Osteocyte (in vitro differentiated cells): ENCODE results near the gene ZNF513. TPM values are rescaled to one million over a fixed set of nuclear protein-coding genes. Genes with fewer than 3 reads are reported as not detected.
"Not testable (repeated sequence)": the region's sequence is repeated elsewhere in the genome, so short reads cannot be mapped to it uniquely, and the experiment has no call there.

Source experiments
- DNase-seq: peaks from one replicate; pipeline ENCODE4 v3.0.0; 2021; ENCODE audit warnings: mixed read lengths; ENCODE audit not compliant: unreplicated experiment; ENCODE audit errors: extremely low spot score
- H3K27ac Mint-ChIP-seq: one replicate; pipeline ENCODE4 v1.8.0; 2021; ENCODE audit warnings: mild to moderate bottlenecking, mixed read lengths; ENCODE audit not compliant: unreplicated experiment
- H3K27me3 Mint-ChIP-seq: one replicate; pipeline ENCODE4 v1.8.0; 2021; ENCODE audit warnings: mixed read lengths; ENCODE audit not compliant: unreplicated experiment
- H3K36me3 Mint-ChIP-seq: one replicate; pipeline ENCODE4 v1.8.0; 2021; ENCODE audit warnings: mixed read lengths; ENCODE audit not compliant: unreplicated experiment
- H3K4me1 Mint-ChIP-seq: one replicate; pipeline ENCODE4 v1.8.0; 2021; ENCODE audit warnings: mixed read lengths; ENCODE audit not compliant: unreplicated experiment
- H3K4me3 Mint-ChIP-seq: one replicate; pipeline ENCODE4 v1.8.0; 2021; ENCODE audit warnings: mild to moderate bottlenecking, moderate library complexity, mixed read lengths; ENCODE audit not compliant: unreplicated experiment
- H3K9me3 Mint-ChIP-seq: one replicate; pipeline ENCODE4 v1.8.0; 2021; ENCODE audit warnings: mixed read lengths; ENCODE audit not compliant: unreplicated experiment
- long read RNA-seq: library from polyadenylated mRNA; unstranded; transcript quantifications from one replicate; pipeline ENCODE4 v2.0.0, GENCODE V29; 2021
- total RNA-seq: library from RNA; stranded (reverse); gene quantifications from 2 replicates; pipeline ENCODE4 v1.2.1, GENCODE V29; 2021
- TF ChIP-seq, protein P1 (sequence below): fragments of 200-600 bp; sonication (generic); IDR thresholded peaks from 2 replicates; pipeline ENCODE4 v1.5.0; 2021; ENCODE audit warnings: antibody characterized with exemption, mild to moderate bottlenecking, moderate library complexity

ZNF513 gene
- 15.7 and 19.1 TPM in 2 replicates for total RNA-seq
- long read RNA-seq: 0 reads

DNA sequence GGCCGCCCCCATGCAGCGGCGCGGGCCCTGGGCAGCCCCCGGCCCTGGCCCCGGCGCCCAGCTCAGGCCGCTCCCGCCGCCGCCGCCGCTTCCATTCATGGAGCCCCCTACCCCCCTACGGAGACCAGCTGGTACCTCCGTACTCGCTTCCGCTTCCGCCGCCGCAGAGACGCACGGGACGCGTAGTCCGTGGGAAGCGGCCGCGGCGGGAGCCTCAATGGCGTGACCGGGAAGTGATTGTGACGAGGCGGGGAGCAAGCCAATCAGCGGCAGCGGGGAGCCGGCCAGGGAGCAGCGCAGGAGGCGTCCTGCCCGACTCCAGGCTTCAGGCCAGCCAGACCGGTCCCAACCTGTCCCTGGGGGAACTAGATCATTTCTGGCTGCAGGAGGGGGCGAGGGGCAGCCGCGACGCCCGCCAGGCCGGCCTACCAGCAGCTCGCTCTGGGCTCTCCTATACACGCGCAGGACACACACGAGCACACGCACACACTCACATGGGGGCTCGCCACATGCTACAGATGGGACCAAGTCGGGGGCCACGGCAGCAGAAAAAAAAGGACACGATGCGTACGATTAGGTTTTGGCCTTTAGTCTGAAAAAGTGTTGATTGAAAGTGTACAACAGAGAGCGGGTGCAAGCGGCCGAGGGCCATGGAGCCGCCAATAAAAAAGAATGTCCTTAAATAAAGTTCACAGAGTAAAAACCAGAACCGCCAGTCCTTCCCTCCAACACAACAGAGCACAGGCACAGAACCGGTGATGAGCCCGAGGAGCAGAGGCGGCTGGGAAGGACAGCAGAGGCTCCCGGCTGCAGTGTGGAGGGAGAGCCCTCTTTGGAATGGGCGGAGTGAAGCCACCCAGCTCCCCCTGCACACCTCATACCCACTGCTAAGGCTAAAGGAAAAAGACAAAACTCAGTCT lies at the start of gene ZNF513:
ZNF513 (minus strand) TSS at position 109 of the 920 bp plus-strand sequence. CDS start 208 bp downstream, outside the sequence.
- no peaks in the 10 kb centered on the region for H3K27me3 Mint-ChIP-seq
- peaks cover 16% of the 10 kb centered on the region for H3K36me3 Mint-ChIP-seq
- peak; percentile 97 for DNase-seq
- TF ChIP-seq, protein P1, sequence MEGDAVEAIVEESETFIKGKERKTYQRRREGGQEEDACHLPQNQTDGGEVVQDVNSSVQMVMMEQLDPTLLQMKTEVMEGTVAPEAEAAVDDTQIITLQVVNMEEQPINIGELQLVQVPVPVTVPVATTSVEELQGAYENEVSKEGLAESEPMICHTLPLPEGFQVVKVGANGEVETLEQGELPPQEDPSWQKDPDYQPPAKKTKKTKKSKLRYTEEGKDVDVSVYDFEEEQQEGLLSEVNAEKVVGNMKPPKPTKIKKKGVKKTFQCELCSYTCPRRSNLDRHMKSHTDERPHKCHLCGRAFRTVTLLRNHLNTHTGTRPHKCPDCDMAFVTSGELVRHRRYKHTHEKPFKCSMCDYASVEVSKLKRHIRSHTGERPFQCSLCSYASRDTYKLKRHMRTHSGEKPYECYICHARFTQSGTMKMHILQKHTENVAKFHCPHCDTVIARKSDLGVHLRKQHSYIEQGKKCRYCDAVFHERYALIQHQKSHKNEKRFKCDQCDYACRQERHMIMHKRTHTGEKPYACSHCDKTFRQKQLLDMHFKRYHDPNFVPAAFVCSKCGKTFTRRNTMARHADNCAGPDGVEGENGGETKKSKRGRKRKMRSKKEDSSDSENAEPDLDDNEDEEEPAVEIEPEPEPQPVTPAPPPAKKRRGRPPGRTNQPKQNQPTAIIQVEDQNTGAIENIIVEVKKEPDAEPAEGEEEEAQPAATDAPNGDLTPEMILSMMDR: no peak
- H3K27ac Mint-ChIP-seq: peak within 1 kb of the TSS; percentile 96
- no peaks in the 10 kb centered on the region for H3K9me3 Mint-ChIP-seq
- H3K4me3 Mint-ChIP-seq: peak within 1 kb of the TSS; percentile 87
- H3K4me1 Mint-ChIP-seq: peaks cover 21% of the 10 kb centered on the region

GRCh38 chr2:27428978-27429541 lies 48.5 kb upstream of the ZNF513 start:
- Mint-ChIP-seq H3K36me3 (peaks cover 11% of the 10 kb centered on the region), H3K9me3 (no peaks in the 10 kb centered on the region), H3K27me3 (no peaks in the 10 kb centered on the region), H3K27ac (peak overlapping the region; percentile 95), H3K4me3 (peak overlapping the region; percentile 98), H3K4me1 (peaks cover 32% of the 10 kb centered on the region)
- DNase-seq: peak; percentile 91
- TF ChIP-seq, protein P1: no peak

DNA sequence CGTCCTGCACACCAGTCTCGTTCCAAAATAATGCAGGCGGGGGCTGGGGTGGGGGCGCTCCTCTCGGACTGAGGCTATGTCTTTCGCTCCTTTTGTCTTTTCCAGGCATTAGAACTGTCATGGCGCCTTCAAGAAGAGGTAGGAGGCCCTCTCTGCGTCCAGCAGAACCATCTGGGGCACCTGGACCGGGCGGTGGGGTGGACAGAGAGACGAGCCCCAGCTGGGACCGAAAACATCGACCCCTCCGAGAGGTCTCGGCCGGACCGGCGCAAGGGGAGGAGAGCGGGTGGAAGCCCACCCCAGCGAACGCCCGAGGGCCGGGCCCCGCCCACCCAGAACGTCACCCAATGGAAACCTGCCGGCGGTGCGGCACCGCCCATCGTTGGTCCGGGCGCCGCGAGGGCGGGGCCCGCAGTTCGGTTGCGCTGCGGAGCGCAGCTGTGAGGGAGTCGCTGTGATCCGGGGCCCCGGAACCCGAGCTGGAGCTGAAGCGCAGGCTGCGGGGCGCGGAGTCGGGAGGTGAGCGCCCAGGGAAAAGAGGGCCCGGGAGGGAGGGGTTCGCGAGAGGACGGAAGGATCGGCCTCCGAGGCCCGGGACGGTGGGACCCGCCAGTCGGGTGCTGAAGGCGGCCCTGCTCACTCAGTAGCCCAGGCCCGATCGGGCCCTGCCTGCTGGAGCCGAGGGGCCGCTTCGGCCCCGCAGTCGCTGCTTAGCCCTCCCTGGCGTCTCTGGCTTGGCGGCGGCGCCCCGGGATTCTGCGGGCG lies 47.9 kb upstream of the ZNF513 start, which contains the start of gene NRBP1:
NRBP1 (plus strand) TSS at position 419 of the 765 bp plus-strand sequence. CDS start 4,643 bp downstream, outside the sequence.
- TF ChIP-seq, protein P1: no peak
- peak within 1 kb of the TSS; percentile 99 for H3K27ac Mint-ChIP-seq
- no peaks in the 10 kb centered on the region for H3K27me3 Mint-ChIP-seq
- peaks cover 32% of the 10 kb centered on the region for H3K4me1 Mint-ChIP-seq
- no peaks in the 10 kb centered on the region for H3K9me3 Mint-ChIP-seq
- H3K4me3 Mint-ChIP-seq: peak within 1 kb of the TSS; percentile 98
- DNase-seq: peak; percentile 97
- peaks cover 4% of the 10 kb centered on the region for H3K36me3 Mint-ChIP-seq

- TF ChIP-seq, protein P1: no peak
- Mint-ChIP-seq H3K27me3 (no peaks in the 10 kb centered on the region), H3K36me3 (no peaks in the 10 kb centered on the region), H3K4me3 (peak overlapping the region; percentile 96), H3K9me3 (no peaks in the 10 kb centered on the region), H3K27ac (peak overlapping the region; percentile 99), H3K4me1 (peaks cover 29% of the 10 kb centered on the region)
- DNase-seq: no peak
Observed at GRCh38 chr2:27427863-27428212, 47.3 kb upstream of the ZNF513 start.

GRCh38 chr2:27425039-27425438 lies 44.5 kb upstream of the ZNF513 start:
- H3K36me3 Mint-ChIP-seq, H3K9me3 Mint-ChIP-seq, H3K27me3 Mint-ChIP-seq, H3K4me3 Mint-ChIP-seq, H3K27ac Mint-ChIP-seq, DNase-seq: not testable (repeated sequence)
- H3K4me1 Mint-ChIP-seq: peaks cover 14% of the 10 kb centered on the region
